GM12878 (cell line): ENCODE measurements around the gene KCNIP2. TPM values are rescaled to one million over a fixed set of nuclear protein-coding genes. Genes with fewer than 3 reads are reported as not detected.

Experiments used
- CBX3 ChIP-seq: fragments of 200-600 bp; sonication (generic); IDR thresholded peaks from 2 replicates; pipeline ENCODE4 v1.6.1; 2016; ENCODE audit warnings: low read depth, borderline replicate concordance
- MEF2B ChIP-seq: fragments of 450-650 bp; IDR thresholded peaks from 2 replicates; pipeline ENCODE4 v1.6.1; 2018; ENCODE audit warnings: mild to moderate bottlenecking, moderate library complexity; ENCODE audit not compliant: partially characterized antibody, poor library complexity, severe bottlenecking
- MTA3 ChIP-seq: IDR thresholded peaks from 2 replicates; pipeline ENCODE4 v1.6.1; 2012; ENCODE audit warnings: low read length, inconsistent platforms, borderline replicate concordance
- NBN ChIP-seq: fragments of 450-650 bp; IDR thresholded peaks from 2 replicates; pipeline ENCODE4 v1.6.1; 2016
- POLR2AphosphoS5 ChIP-seq: IDR thresholded peaks from 2 replicates; pipeline ENCODE4 v1.6.1; 2011; ENCODE audit warnings: mild to moderate bottlenecking, low read length, inconsistent platforms
- RAD21 ChIP-seq: IDR thresholded peaks from 2 replicates; pipeline ENCODE4 v1.6.1; 2011; ENCODE audit warnings: mild to moderate bottlenecking, low read depth, low read length, moderate library complexity; ENCODE audit not compliant: insufficient read depth
- RFX5 ChIP-seq: IDR thresholded peaks from 2 replicates; pipeline ENCODE4 v1.6.1; 2011; ENCODE audit warnings: low read depth, low read length, improper control_type of control experiment
- SIX5 ChIP-seq: IDR thresholded peaks from 2 replicates; pipeline ENCODE4 v1.6.1; 2011; ENCODE audit warnings: mild to moderate bottlenecking, low read depth, low read length, moderate library complexity; ENCODE audit not compliant: severe bottlenecking
- SPI1 ChIP-seq: IDR thresholded peaks from 2 replicates; pipeline ENCODE4 v1.6.1; 2011; ENCODE audit warnings: low read depth, mild to moderate bottlenecking, low read length, moderate library complexity, borderline replicate concordance; ENCODE audit not compliant: insufficient read depth
- ZBED1 ChIP-seq: IDR thresholded peaks from 2 replicates; pipeline ENCODE4 v1.6.1; 2016; ENCODE audit warnings: borderline replicate concordance
- ZNF24 ChIP-seq: fragments of 450-650 bp; IDR thresholded peaks from 2 replicates; pipeline ENCODE4 v1.6.1; 2017; ENCODE audit warnings: antibody characterized with exemption, mild to moderate bottlenecking
- ZNF274 ChIP-seq: IDR thresholded peaks from one replicate; pipeline ENCODE4 v1.8.0; 2011; ENCODE audit not compliant: insufficient read length, insufficient read depth
- polyA plus RNA-seq, 11 experiments: library from polyadenylated mRNA; depleted of rRNA in 4 of 11; unstranded in 6 of 11; stranded (reverse) in 5 of 11; fragments of >200 nt; fragmentation: Nextera tagmentation in 4 of 11; fragmentation: Illumina TruSeq in 1 of 11; extraction: Ambion mirVana in 4 of 11; extraction: Trizol in 1 of 11; gene quantifications; 1 replicate in 1 of 11; 2 replicates in 10 of 11; pipeline versions ENCODE4 v1.2.1 to v1.2.3, GENCODE V29; 2011 to 2016; ENCODE audit warnings: inconsistent platforms in 2 of 11, missing spikeins in 2 of 11, low read depth in 1 of 11
- total RNA-seq, 4 experiments: library from RNA; depleted of rRNA in 3 of 4; stranded (reverse); fragments of >200 nt in 3 of 4; fragmentation: Illumina TruSeq in 1 of 4; extraction: Trizol in 1 of 4; gene quantifications; 2 replicates each; pipeline versions ENCODE4 v1.2.1 to v1.2.3, GENCODE V29; 2013 to 2021
- TF ChIP-seq, protein P1 (sequence below): IDR thresholded peaks from 2 replicates; pipeline ENCODE4 v1.6.1; 2012; ENCODE audit warnings: low read length, inconsistent platforms
- TF ChIP-seq, protein P2 (sequence below): fragments of 450-650 bp; IDR thresholded peaks from 2 replicates; pipeline ENCODE4 v1.6.1; 2017; ENCODE audit warnings: mild to moderate bottlenecking

Gene KCNIP2
- total and polyA plus RNA-seq, 10 of the 15 experiments (the other 5 are each of a cell fraction or from before 2014, with no cell fraction given), result 0.46 to 4.3 (median 1.7) TPM

DNA sequence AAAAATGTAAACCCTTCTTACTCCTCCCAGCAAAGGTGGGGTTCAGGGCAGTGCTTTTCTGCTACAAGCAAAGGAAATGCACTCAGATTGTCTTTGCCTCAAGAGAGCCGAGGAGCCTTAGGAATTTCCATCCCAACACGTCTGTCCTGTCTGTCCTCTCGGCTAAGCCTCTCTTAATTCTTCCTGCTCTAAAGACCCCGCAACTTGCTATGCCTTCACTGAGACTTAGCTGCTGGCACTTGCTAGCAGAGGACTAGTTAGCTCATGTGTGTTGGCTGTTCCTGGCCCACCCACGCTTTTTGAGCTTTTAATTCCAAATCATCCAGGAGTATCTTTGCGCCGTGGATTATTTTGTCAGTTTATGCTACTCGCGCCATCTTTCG lies 59.9 kb downstream of the KCNIP2 start (continued):
- TF ChIP-seq, protein P1, sequence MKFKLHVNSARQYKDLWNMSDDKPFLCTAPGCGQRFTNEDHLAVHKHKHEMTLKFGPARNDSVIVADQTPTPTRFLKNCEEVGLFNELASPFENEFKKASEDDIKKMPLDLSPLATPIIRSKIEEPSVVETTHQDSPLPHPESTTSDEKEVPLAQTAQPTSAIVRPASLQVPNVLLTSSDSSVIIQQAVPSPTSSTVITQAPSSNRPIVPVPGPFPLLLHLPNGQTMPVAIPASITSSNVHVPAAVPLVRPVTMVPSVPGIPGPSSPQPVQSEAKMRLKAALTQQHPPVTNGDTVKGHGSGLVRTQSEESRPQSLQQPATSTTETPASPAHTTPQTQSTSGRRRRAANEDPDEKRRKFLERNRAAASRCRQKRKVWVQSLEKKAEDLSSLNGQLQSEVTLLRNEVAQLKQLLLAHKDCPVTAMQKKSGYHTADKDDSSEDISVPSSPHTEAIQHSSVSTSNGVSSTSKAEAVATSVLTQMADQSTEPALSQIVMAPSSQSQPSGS, result no peak
- TF ChIP-seq MEF2B (no peak), POLR2AphosphoS5 (peak; percentile 41; the same call in 1 of the 2 replicates), SPI1 (no peak), ZNF274 (no peak), ZBED1 (0 out of 2 replicates have a peak, but pooled peaks have one; percentile 22), CBX3 (no peak), ZNF24 (no peak), NBN (no peak), RFX5 (no peak), RAD21 (no peak), MTA3 (peak; percentile 19; the same call in 1 of the 2 replicates), SIX5 (no peak)
- TF ChIP-seq, protein P2, sequence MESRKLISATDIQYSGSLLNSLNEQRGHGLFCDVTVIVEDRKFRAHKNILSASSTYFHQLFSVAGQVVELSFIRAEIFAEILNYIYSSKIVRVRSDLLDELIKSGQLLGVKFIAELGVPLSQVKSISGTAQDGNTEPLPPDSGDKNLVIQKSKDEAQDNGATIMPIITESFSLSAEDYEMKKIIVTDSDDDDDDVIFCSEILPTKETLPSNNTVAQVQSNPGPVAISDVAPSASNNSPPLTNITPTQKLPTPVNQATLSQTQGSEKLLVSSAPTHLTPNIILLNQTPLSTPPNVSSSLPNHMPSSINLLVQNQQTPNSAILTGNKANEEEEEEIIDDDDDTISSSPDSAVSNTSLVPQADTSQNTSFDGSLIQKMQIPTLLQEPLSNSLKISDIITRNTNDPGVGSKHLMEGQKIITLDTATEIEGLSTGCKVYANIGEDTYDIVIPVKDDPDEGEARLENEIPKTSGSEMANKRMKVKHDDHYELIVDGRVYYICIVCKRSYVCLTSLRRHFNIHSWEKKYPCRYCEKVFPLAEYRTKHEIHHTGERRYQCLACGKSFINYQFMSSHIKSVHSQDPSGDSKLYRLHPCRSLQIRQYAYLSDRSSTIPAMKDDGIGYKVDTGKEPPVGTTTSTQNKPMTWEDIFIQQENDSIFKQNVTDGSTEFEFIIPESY, result no peak
